Hepatocyte (in vitro differentiated cells): ENCODE data around the gene GRID2. TPM values are rescaled to one million over a fixed set of nuclear protein-coding genes. Genes with fewer than 3 reads are reported as not detected.

Experiments
- DNase-seq: peaks from one replicate; pipeline ENCODE4 v3.0.0-alpha.2; 2016; ENCODE audit warnings: low spot score
- H2AFZ ChIP-seq: fragments of 200-600 bp; sonication (generic); 2 replicates; pipeline ENCODE4 v1.6.0; 2016; ENCODE audit warnings: antibody characterized with exemption, mild to moderate bottlenecking
- H3K27ac ChIP-seq: fragments of 200-600 bp; sonication (generic); 2 replicates; pipeline ENCODE4 v1.5.1; 2016; ENCODE audit warnings: mild to moderate bottlenecking
- H3K27me3 ChIP-seq: fragments of 200-600 bp; sonication (generic); 2 replicates; pipeline ENCODE4 v1.6.1; 2016
- H3K36me3 ChIP-seq: fragments of 200-600 bp; sonication (generic); replicated peaks from 2 replicates; pipeline ENCODE4 v1.5.1; 2016; ENCODE audit warnings: low read depth; ENCODE audit not compliant: insufficient read depth
- H3K4me1 ChIP-seq: fragments of 200-600 bp; sonication (generic); 2 replicates; pipeline ENCODE4 v1.5.1; 2016; ENCODE audit warnings: mild to moderate bottlenecking, moderate library complexity; ENCODE audit not compliant: insufficient read depth
- H3K4me2 ChIP-seq: fragments of 200-600 bp; sonication (generic); 2 replicates; pipeline ENCODE4 v1.6.0; 2016
- H3K4me3 ChIP-seq: fragments of 200-600 bp; sonication (generic); 2 replicates; pipeline ENCODE4 v1.5.1; 2016; ENCODE audit warnings: mild to moderate bottlenecking
- H3K79me2 ChIP-seq: fragments of 200-600 bp; sonication (generic); 2 replicates; pipeline ENCODE4 v1.6.0; 2017; ENCODE audit warnings: mild to moderate bottlenecking
- H3K9me2 ChIP-seq: fragments of 200-600 bp; sonication (generic); replicated peaks from 2 replicates; pipeline ENCODE4 v1.6.0; 2017; ENCODE audit warnings: mild to moderate bottlenecking; ENCODE audit not compliant: insufficient read depth
- H3K9me3 ChIP-seq: fragments of 200-600 bp; sonication (generic); 2 replicates; pipeline ENCODE4 v1.5.1; 2016; ENCODE audit warnings: low read depth, mild to moderate bottlenecking
- H4K20me1 ChIP-seq: fragments of 200-600 bp; sonication (generic); 2 replicates; pipeline ENCODE4 v1.6.0; 2016; ENCODE audit warnings: mild to moderate bottlenecking; ENCODE audit not compliant: insufficient read depth, poor library complexity, severe bottlenecking
- EZH2 ChIP-seq: fragments of 200-600 bp; sonication (generic); IDR thresholded peaks from 2 replicates; pipeline ENCODE4 v1.6.1; 2016; ENCODE audit warnings: antibody characterized with exemption, mild to moderate bottlenecking, borderline replicate concordance
- EZH2phosphoT487 ChIP-seq: fragments of 200-600 bp; sonication (generic); IDR thresholded peaks from one replicate; pipeline ENCODE4 v1.6.1; 2018; ENCODE audit warnings: antibody characterized with exemption, mild to moderate bottlenecking, low read depth, moderate library complexity; ENCODE audit not compliant: unreplicated experiment, severe bottlenecking
- WGBS: methylation state at CpG from one replicate; pipeline ENCODE4 v1.1.6; 2016; ENCODE audit warnings: low lambda C conversion rate; ENCODE audit errors: missing lambda C conversion rate; 5-methylcytosine and 5-hydroxymethylcytosine counted together
- polyA plus RNA-seq: library from polyadenylated mRNA; unstranded; fragments of >200 nt; fragmentation: Nextera tagmentation; extraction: Ambion mirVana; gene quantifications from 2 replicates; pipeline ENCODE4 v1.2.1, GENCODE V29; 2016
- total RNA-seq: library from RNA; depleted of rRNA; stranded (reverse); fragments of >200 nt; gene quantifications from 2 replicates; pipeline ENCODE4 v1.2.3, GENCODE V29; 2014
- TF ChIP-seq, protein P1 (sequence below): fragments of 200-600 bp; sonication (generic); IDR thresholded peaks from 2 replicates; pipeline ENCODE4 v1.5.1; 2016; ENCODE audit warnings: antibody characterized with exemption, mild to moderate bottlenecking; ENCODE audit not compliant: poor library complexity

Gene GRID2
- total and polyA plus RNA-seq, 2 experiments from 2014 or later = 0.53 to 3.5 TPM

DNA sequence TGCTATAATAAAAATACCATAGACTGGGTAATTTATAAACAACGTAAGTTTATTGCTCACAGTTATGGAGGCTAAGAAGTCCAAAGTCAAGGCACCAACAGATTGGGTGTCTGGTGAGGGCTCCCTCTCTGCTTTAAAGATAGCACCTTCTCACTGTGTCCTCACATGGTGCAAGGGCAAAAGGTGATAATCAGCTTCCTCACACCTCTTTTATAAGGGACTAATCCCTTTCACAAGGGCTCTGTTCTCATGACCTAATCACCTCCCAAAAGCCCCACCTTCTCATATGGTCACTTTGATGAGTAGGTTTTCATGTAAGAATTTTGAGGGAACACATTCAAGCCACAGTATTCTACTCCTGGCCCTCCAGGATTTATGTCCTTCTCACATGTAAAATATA, 883.1 kb downstream of the GRID2 start:
- no peak overlapping the region for H3K4me2 ChIP-seq
- no peak overlapping the region for H3K27ac ChIP-seq
- H4K20me1 ChIP-seq = no peaks in the 10 kb centered on the region
- TF ChIP-seq EZH2 = no peak
- TF ChIP-seq, protein P1, sequence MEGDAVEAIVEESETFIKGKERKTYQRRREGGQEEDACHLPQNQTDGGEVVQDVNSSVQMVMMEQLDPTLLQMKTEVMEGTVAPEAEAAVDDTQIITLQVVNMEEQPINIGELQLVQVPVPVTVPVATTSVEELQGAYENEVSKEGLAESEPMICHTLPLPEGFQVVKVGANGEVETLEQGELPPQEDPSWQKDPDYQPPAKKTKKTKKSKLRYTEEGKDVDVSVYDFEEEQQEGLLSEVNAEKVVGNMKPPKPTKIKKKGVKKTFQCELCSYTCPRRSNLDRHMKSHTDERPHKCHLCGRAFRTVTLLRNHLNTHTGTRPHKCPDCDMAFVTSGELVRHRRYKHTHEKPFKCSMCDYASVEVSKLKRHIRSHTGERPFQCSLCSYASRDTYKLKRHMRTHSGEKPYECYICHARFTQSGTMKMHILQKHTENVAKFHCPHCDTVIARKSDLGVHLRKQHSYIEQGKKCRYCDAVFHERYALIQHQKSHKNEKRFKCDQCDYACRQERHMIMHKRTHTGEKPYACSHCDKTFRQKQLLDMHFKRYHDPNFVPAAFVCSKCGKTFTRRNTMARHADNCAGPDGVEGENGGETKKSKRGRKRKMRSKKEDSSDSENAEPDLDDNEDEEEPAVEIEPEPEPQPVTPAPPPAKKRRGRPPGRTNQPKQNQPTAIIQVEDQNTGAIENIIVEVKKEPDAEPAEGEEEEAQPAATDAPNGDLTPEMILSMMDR = no peak
- TF ChIP-seq EZH2phosphoT487 = no peak
- no peak overlapping the region for H3K4me3 ChIP-seq
- H3K79me2 ChIP-seq = no peaks in the 10 kb centered on the region
- no peak for DNase-seq
- H3K4me1 ChIP-seq = no peaks in the 10 kb centered on the region
- H2AFZ ChIP-seq = no peak overlapping the region
- H3K27me3 ChIP-seq = no peaks in the 10 kb centered on the region
- no peaks in the 10 kb centered on the region for H3K9me2 ChIP-seq
- H3K9me3 ChIP-seq = no peaks in the 10 kb centered on the region
- H3K36me3 ChIP-seq = no peaks in the 10 kb centered on the region
- WGBS = 97% methylated on average over 1 of the region's 1 CpG

DNA sequence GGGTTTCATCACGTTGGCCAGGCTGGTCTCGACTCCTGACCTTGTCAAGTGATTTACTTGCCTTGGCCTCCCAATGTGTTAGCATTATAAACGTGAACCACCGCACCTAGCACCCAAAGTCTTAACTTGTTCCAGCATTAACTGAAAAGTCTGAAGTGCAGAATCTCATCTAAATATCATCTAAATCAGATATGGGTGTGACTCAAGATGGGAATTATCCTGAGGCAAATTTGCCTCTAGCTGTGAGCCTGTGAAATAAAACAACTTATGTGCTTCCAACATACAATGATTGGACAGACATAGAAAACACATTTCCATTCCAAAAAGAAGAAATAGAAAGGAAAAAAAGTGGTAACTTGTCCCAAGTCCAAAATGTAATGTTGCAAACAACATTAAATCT, 883.7 kb downstream of the GRID2 start:
- TF ChIP-seq EZH2phosphoT487 (no peak), EZH2 (no peak)
- TF ChIP-seq, protein P1 = no peak
- no peak for DNase-seq
- 94% methylated on average over 4 of the region's 4 CpGs for WGBS

DNA sequence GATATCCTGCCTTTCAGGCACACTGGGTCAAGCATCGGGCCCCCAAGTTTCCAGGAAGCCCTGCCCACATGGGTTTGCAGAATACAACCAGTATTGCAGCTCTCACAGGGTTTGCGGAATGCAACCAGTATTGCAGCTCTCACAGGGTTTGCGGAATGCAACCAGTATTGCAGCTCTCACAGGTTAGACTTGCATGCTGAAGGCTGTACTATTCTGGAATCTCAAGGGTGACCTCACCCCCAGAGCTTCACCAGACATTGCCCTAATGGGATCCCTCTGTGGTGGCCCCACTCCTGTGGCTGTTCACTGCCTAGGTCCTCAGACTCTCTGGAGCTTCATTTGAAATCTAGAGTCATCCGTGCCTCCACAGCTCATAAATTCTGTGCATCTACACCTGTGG, 884.1 kb downstream of the GRID2 start:
- Histone ChIP-seq H3K27ac (no peak overlapping the region), H3K4me3 (no peak overlapping the region), H3K9me3 (no peaks in the 10 kb centered on the region), H3K36me3 (no peaks in the 10 kb centered on the region), H3K9me2 (no peaks in the 10 kb centered on the region), H3K27me3 (no peaks in the 10 kb centered on the region), H3K79me2 (no peaks in the 10 kb centered on the region), H2AFZ (no peak overlapping the region), H3K4me2 (no peak overlapping the region), H4K20me1 (no peaks in the 10 kb centered on the region), H3K4me1 (no peaks in the 10 kb centered on the region)
- WGBS = 94% methylated on average over 4 of the region's 4 CpGs
- TF ChIP-seq, protein P1 = no peak
- TF ChIP-seq EZH2phosphoT487 (no peak), EZH2 (no peak)
- DNase-seq = no peak

More for the DNA sequence above, 883.7 kb downstream of the GRID2 start:
- no peaks in the 10 kb centered on the region for H3K9me2 ChIP-seq
- H3K27ac ChIP-seq = no peak overlapping the region
- H3K36me3 ChIP-seq = no peaks in the 10 kb centered on the region
- H3K4me1 ChIP-seq = no peaks in the 10 kb centered on the region
- no peak overlapping the region for H3K4me2 ChIP-seq
- H3K4me3 ChIP-seq = no peak overlapping the region
- no peaks in the 10 kb centered on the region for H4K20me1 ChIP-seq
- no peak overlapping the region for H2AFZ ChIP-seq
- no peaks in the 10 kb centered on the region for H3K27me3 ChIP-seq
- H3K79me2 ChIP-seq = no peaks in the 10 kb centered on the region
- no peaks in the 10 kb centered on the region for H3K9me3 ChIP-seq

DNA sequence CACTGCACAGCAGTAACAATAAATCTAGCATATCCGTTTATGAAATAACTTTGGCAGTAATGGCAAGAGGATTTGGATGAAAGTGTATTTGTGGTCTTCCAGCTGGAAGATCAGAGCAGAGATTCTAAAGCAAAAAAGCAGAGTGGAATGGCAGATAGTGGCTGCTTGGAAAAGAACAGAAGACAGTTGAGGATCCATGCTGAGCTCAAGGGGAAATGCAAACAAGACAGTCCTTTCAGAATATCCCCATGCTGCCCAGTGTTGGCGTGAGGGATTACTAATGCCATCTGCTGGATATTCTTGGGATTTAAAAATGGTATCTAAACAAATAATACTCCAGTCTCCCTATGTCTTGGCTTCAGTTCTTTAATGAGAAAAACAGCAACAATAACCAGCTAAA, 895.7 kb downstream of the GRID2 start:
- DNase-seq = peak; percentile 59

More for the DNA sequence above, 895.7 kb downstream of the GRID2 start:
- Histone ChIP-seq H3K27me3 (no peaks in the 10 kb centered on the region), H3K4me3 (no peak overlapping the region), H2AFZ (no peak overlapping the region), H3K4me1 (no peaks in the 10 kb centered on the region), H3K4me2 (no peak overlapping the region), H3K9me2 (no peaks in the 10 kb centered on the region), H3K79me2 (no peaks in the 10 kb centered on the region), H3K9me3 (no peaks in the 10 kb centered on the region), H3K27ac (no peak overlapping the region), H3K36me3 (no peaks in the 10 kb centered on the region), H4K20me1 (no peaks in the 10 kb centered on the region)
- 29% methylated on average over 2 of the region's 2 CpGs for WGBS
- TF ChIP-seq EZH2phosphoT487 (no peak), EZH2 (no peak)
- TF ChIP-seq, protein P1 = peak; percentile 58
